OCI-LY1 (cell line): ENCODE measurements around the gene AKT3.
"Not testable (repeated sequence)": the region's sequence is repeated elsewhere in the genome, so short reads cannot be mapped to it uniquely, and the experiment has no call there.

Experiments used
- H2AFZ ChIP-seq: fragments of 200-600 bp; sonication (generic), shearing (Covaris generic); 2 replicates; pipeline ENCODE4 v1.6.0; 2014; ENCODE audit warnings: antibody characterized with exemption, mild to moderate bottlenecking, low read length
- H3F3A ChIP-seq: fragments of 200-600 bp; sonication (generic), shearing (Covaris generic); 2 replicates; pipeline ENCODE4 v1.6.0; 2014; ENCODE audit warnings: mild to moderate bottlenecking, antibody characterized with exemption, low read length, moderate library complexity; ENCODE audit not compliant: insufficient read depth
- H3K27ac ChIP-seq: fragments of 200-600 bp; sonication (generic); 2 replicates; pipeline ENCODE4 v1.5.1; 2014; ENCODE audit warnings: low read length, mixed run types, mild to moderate bottlenecking, low read depth; ENCODE audit not compliant: poor library complexity, severe bottlenecking
- H3K27me3 ChIP-seq: fragments of 200-600 bp; sonication (generic); 2 replicates; pipeline ENCODE4 v1.6.0; 2014; ENCODE audit warnings: antibody characterized with exemption, mild to moderate bottlenecking, low read length, moderate library complexity; ENCODE audit not compliant: insufficient read depth
- H3K36me3 ChIP-seq: fragments of 200-600 bp; sonication (generic); 2 replicates; pipeline ENCODE4 v1.6.1; 2014; ENCODE audit warnings: mild to moderate bottlenecking, antibody characterized with exemption, low read length, moderate library complexity, mixed read lengths; ENCODE audit not compliant: insufficient read depth
- H3K4me1 ChIP-seq: fragments of 200-600 bp; sonication (generic); 2 replicates; pipeline ENCODE4 v1.5.1; 2014; ENCODE audit warnings: mild to moderate bottlenecking, low read length, moderate library complexity; ENCODE audit not compliant: insufficient read depth, severe bottlenecking
- H3K4me2 ChIP-seq: fragments of 200-600 bp; sonication (generic), shearing (Covaris generic); 2 replicates; pipeline ENCODE4 v1.6.1; 2014; ENCODE audit warnings: low read length
- H3K4me3 ChIP-seq: fragments of 200-600 bp; sonication (generic); 2 replicates; pipeline ENCODE4 v1.5.1; 2014; ENCODE audit warnings: low read length, low read depth, mild to moderate bottlenecking, mixed read lengths; ENCODE audit not compliant: poor library complexity, severe bottlenecking
- H3K79me2 ChIP-seq: fragments of 200-600 bp; shearing (Covaris generic); 2 replicates; pipeline ENCODE4 v1.6.1; 2016; ENCODE audit warnings: mixed run types, low read length, mixed read lengths; ENCODE audit not compliant: insufficient read depth
- H3K9ac ChIP-seq: fragments of 200-600 bp; sonication (generic), shearing (Covaris generic); 2 replicates; pipeline ENCODE4 v1.6.1; 2014; ENCODE audit warnings: mild to moderate bottlenecking, low read length, mixed read lengths
- H3K9me2 ChIP-seq: fragments of 200-600 bp; sonication (generic), shearing (Covaris generic); 2 replicates; pipeline ENCODE4 v1.6.1; 2014; ENCODE audit warnings: low read depth, mild to moderate bottlenecking, low read length, mixed read lengths
- H3K9me3 ChIP-seq: fragments of 200-600 bp; shearing (Covaris generic); 2 replicates; pipeline ENCODE4 v1.6.1; 2014; ENCODE audit warnings: low read length, mixed read lengths
- H4K20me1 ChIP-seq: fragments of 200-600 bp; sonication (generic), shearing (Covaris generic); 2 replicates; pipeline ENCODE4 v1.6.0; 2016; ENCODE audit warnings: mild to moderate bottlenecking, low read length; ENCODE audit not compliant: insufficient read depth
- CTCF ChIP-seq: fragments of 200-600 bp; sonication (generic), shearing (Covaris generic); IDR thresholded peaks from 2 replicates; pipeline ENCODE4 v1.5.1; 2017; ENCODE audit warnings: mild to moderate bottlenecking, antibody characterized with exemption, low read length, moderate library complexity, mixed read lengths
- EZH2 ChIP-seq: fragments of 200-600 bp; sonication (generic), shearing (Covaris generic); IDR thresholded peaks from 2 replicates; pipeline ENCODE4 v1.8.0; 2017; ENCODE audit warnings: borderline replicate concordance, mixed run types, mild to moderate bottlenecking, antibody characterized with exemption, low read length, moderate library complexity, mixed read lengths

Gene AKT3

GRCh38 chr1:243819438-243819839 is 30.6 kb downstream of the AKT3 start:
- H4K20me1 ChIP-seq = no peaks in the 10 kb centered on the region
- H3K9me3 ChIP-seq = no peaks in the 10 kb centered on the region
- H3K27ac ChIP-seq = no peak overlapping the region
- no peak overlapping the region for H3K4me3 ChIP-seq
- H3F3A ChIP-seq = no peaks in the 10 kb centered on the region
- no peaks in the 10 kb centered on the region for H3K4me1 ChIP-seq
- no peaks in the 10 kb centered on the region for H3K79me2 ChIP-seq
- H3K9me2 ChIP-seq = no peaks in the 10 kb centered on the region
- no peak overlapping the region for H3K9ac ChIP-seq
- H3K27me3 ChIP-seq = no peaks in the 10 kb centered on the region
- no peak overlapping the region for H3K4me2 ChIP-seq
- TF ChIP-seq CTCF (no peak), EZH2 (no peak)
- H3K36me3 ChIP-seq = no peaks in the 10 kb centered on the region
- no peak overlapping the region for H2AFZ ChIP-seq

GRCh38 chr1:243818978-243819377 is 31.1 kb downstream of the AKT3 start:
- Histone ChIP-seq H4K20me1 (no peaks in the 10 kb centered on the region), H3F3A (no peaks in the 10 kb centered on the region), H3K4me2 (no peak overlapping the region), H3K4me1 (no peaks in the 10 kb centered on the region), H3K9ac (no peak overlapping the region), H3K27me3 (no peaks in the 10 kb centered on the region), H3K4me3 (no peak overlapping the region), H3K79me2 (no peaks in the 10 kb centered on the region), H2AFZ (no peak overlapping the region), H3K36me3 (no peaks in the 10 kb centered on the region), H3K27ac (no peak overlapping the region), H3K9me3 (no peaks in the 10 kb centered on the region), H3K9me2 (no peaks in the 10 kb centered on the region)
- TF ChIP-seq EZH2 = no peak
- TF ChIP-seq CTCF = no peak

- H3F3A ChIP-seq = no peaks in the 10 kb centered on the region
- no peaks in the 10 kb centered on the region for H4K20me1 ChIP-seq
- no peak overlapping the region for H3K4me2 ChIP-seq
- no peaks in the 10 kb centered on the region for H3K27me3 ChIP-seq
- no peak overlapping the region for H2AFZ ChIP-seq
- no peak overlapping the region for H3K4me3 ChIP-seq
- H3K4me1 ChIP-seq = no peaks in the 10 kb centered on the region
- H3K9me2 ChIP-seq = no peaks in the 10 kb centered on the region
- H3K79me2 ChIP-seq = no peaks in the 10 kb centered on the region
- no peaks in the 10 kb centered on the region for H3K36me3 ChIP-seq
- H3K27ac ChIP-seq = no peak overlapping the region
- H3K9me3 ChIP-seq = no peaks in the 10 kb centered on the region
- no peak overlapping the region for H3K9ac ChIP-seq
- TF ChIP-seq CTCF (no peak), EZH2 (no peak)
Measured at GRCh38 chr1:243814718-243815117, 35.3 kb downstream of the AKT3 start.

- H3K4me1 ChIP-seq, H3K79me2 ChIP-seq, H3K9me3 ChIP-seq, H3K9ac ChIP-seq, H4K20me1 ChIP-seq, H3K9me2 ChIP-seq, H3K36me3 ChIP-seq, H3K27ac ChIP-seq, H3K27me3 ChIP-seq, H2AFZ ChIP-seq, H3K4me3 ChIP-seq, H3K4me2 ChIP-seq, H3F3A ChIP-seq: not testable (repeated sequence)
Measured at GRCh38 chr1:243807346-243807745, 42.7 kb downstream of the AKT3 start.
